IMR-90 (cell line): ENCODE results near the gene OTOA. TPM values are rescaled to one million over a fixed set of nuclear protein-coding genes. Genes with fewer than 3 reads are reported as not detected.
"Not testable (repeated sequence)": the region's sequence is repeated elsewhere in the genome, so short reads cannot be mapped to it uniquely, and the experiment has no call there.

ENCODE experiments used
- ATAC-seq: fragments of 200-7000 bp; cut with Tn5 transposase; 2 replicates; pipeline ENCODE4 v1.9.1; 2020; ENCODE audit warnings: low read depth, mild to moderate bottlenecking, moderate library complexity
- BruUV-seq: library from RNA; stranded (reverse); fragments of 400-500 nt; replicated peaks from 2 replicates; lab custom pipeline; 2021; lab: Mats Ljungman, UMichigan
- CTCF ChIA-PET: fragments of 300-600 bp; formaldehyde crosslinking; extraction: SDS; loops from one replicate; lab custom pipeline; 2021; ENCODE audit warnings: antibody characterized with exemption; lab: Yijun Ruan, JAX
- POLR2A ChIA-PET: fragments of 300-600 bp; sonication (Branson Sonifier 250); formaldehyde crosslinking; loops from one replicate; lab custom pipeline; 2022; ENCODE audit warnings: antibody characterized with exemption; ENCODE audit not compliant: unreplicated experiment; lab: Charles Lee
- DNase-seq: peaks from one replicate; pipeline ENCODE4 v3.0.0; 2013
- H2AFZ ChIP-seq: replicated peaks from 2 replicates; pipeline ENCODE3; 2013; ENCODE audit warnings: low read length, mild to moderate bottlenecking; ENCODE audit not compliant: poor library complexity
- H2AK5ac ChIP-seq: 2 replicates; pipeline ENCODE4 v1.6.1; 2013; ENCODE audit warnings: low read depth, low read length, inconsistent platforms
- H2AK9ac ChIP-seq: replicated peaks from 2 replicates; pipeline ENCODE3; 2013; ENCODE audit warnings: mild to moderate bottlenecking, low read depth, low read length, moderate library complexity; ENCODE audit not compliant: poor library complexity
- H2BK120ac ChIP-seq: 2 replicates; pipeline ENCODE4 v1.6.1; 2013; ENCODE audit warnings: low read depth, low read length, inconsistent platforms
- H2BK15ac ChIP-seq: 3 replicates; pipeline ENCODE4 v1.6.1; 2013; ENCODE audit warnings: low read depth, low read length, inconsistent platforms
- H2BK20ac ChIP-seq: 2 replicates; pipeline ENCODE4 v1.6.1; 2013; ENCODE audit warnings: low read depth, mild to moderate bottlenecking, inconsistent platforms, low read length, moderate library complexity
- H2BK5ac ChIP-seq: 2 replicates; pipeline ENCODE4 v1.6.1; 2013; ENCODE audit warnings: mild to moderate bottlenecking, low read depth, low read length, inconsistent platforms; ENCODE audit not compliant: poor library complexity, severe bottlenecking
- H3K14ac ChIP-seq: replicated peaks from 2 replicates; pipeline ENCODE4 v1.6.1; 2013; ENCODE audit warnings: low read depth, low read length, inconsistent platforms
- H3K18ac ChIP-seq: 2 replicates; pipeline ENCODE4 v1.6.1; 2013; ENCODE audit warnings: low read depth, low read length, control low read depth
- H3K23ac ChIP-seq: 2 replicates; pipeline ENCODE4 v1.6.1; 2013; ENCODE audit warnings: low read depth, low read length, inconsistent platforms
- H3K27ac ChIP-seq: 2 replicates; pipeline ENCODE4 v1.5.1; 2013; ENCODE audit warnings: mild to moderate bottlenecking, control low read depth, low read length; ENCODE audit not compliant: insufficient read depth
- H3K27me3 ChIP-seq: 2 replicates; pipeline ENCODE4 v1.6.1; 2013; ENCODE audit warnings: low read length; ENCODE audit not compliant: control insufficient read depth, insufficient read depth
- H3K36me3 ChIP-seq: 2 replicates; pipeline ENCODE4 v1.6.1; 2013; ENCODE audit warnings: low read length, mixed read lengths; ENCODE audit not compliant: control insufficient read depth, insufficient read depth
- H3K4ac ChIP-seq: 2 replicates; pipeline ENCODE4 v1.6.1; 2013; ENCODE audit warnings: low read depth, low read length, inconsistent platforms
- H3K4me1 ChIP-seq: 2 replicates; pipeline ENCODE4 v1.6.1; 2013; ENCODE audit warnings: low read length, mixed read lengths; ENCODE audit not compliant: control insufficient read depth, insufficient read depth
- H3K4me2 ChIP-seq: 2 replicates; pipeline ENCODE4 v1.6.1; 2013; ENCODE audit warnings: low read depth, mild to moderate bottlenecking, control low read depth, low read length, moderate library complexity
- H3K4me3 ChIP-seq: 2 replicates; pipeline ENCODE4 v1.5.1; 2013; ENCODE audit warnings: low read depth, mild to moderate bottlenecking, control low read depth, low read length, moderate library complexity; ENCODE audit not compliant: insufficient read depth
- H3K56ac ChIP-seq: 2 replicates; pipeline ENCODE4 v1.6.1; 2013; ENCODE audit warnings: low read length, inconsistent platforms; ENCODE audit not compliant: insufficient read depth; ENCODE audit errors: extremely low read depth
- H3K79me1 ChIP-seq, 2 experiments: 2 replicates each; pipeline ENCODE4 v1.6.1; 2013; ENCODE audit warnings: low read length in 2 of 2, inconsistent platforms in 1 of 2, low read depth in 1 of 2
- H3K9ac ChIP-seq: 2 replicates; pipeline ENCODE4 v1.6.1; 2013; ENCODE audit warnings: low read depth, low read length, control low read depth
- H3K9me1 ChIP-seq: 2 replicates; pipeline ENCODE4 v1.6.1; 2013; ENCODE audit warnings: low read length, inconsistent platforms; ENCODE audit not compliant: insufficient read depth
- H3K9me3 ChIP-seq: 2 replicates; pipeline ENCODE4 v1.6.1; 2013; ENCODE audit warnings: low read length; ENCODE audit not compliant: control insufficient read depth, insufficient read depth
- H4K20me1 ChIP-seq: 2 replicates; pipeline ENCODE4 v1.6.1; 2013; ENCODE audit warnings: low read length, inconsistent platforms; ENCODE audit not compliant: insufficient read depth
- H4K5ac ChIP-seq: 2 replicates; pipeline ENCODE4 v1.6.1; 2013; ENCODE audit warnings: mild to moderate bottlenecking, low read depth, low read length, control low read depth
- H4K8ac ChIP-seq, 2 experiments: 2 replicates each; pipeline ENCODE4 v1.6.1; 2013; ENCODE audit warnings: low read depth in 2 of 2, low read length in 2 of 2, control low read depth in 1 of 2, inconsistent platforms in 1 of 2
- H4K91ac ChIP-seq: 2 replicates; pipeline ENCODE4 v1.6.1; 2013; ENCODE audit warnings: low read depth, low read length, inconsistent platforms; ENCODE audit not compliant: insufficient read depth
- WGBS, 2 experiments: methylation state at CpG; one replicate each; pipeline versions ENCODE4 v1.1.5 to v1.1.7; 2013; ENCODE audit warnings: missing lambda C conversion rate in 2 of 2; ENCODE audit not compliant: insufficient read length in 1 of 2; ENCODE audit errors: extremely low coverage in 2 of 2; 5-methylcytosine and 5-hydroxymethylcytosine counted together
- dilution Hi-C: fragments of 300-500 bp; cut with HindIII; formaldehyde crosslinking; loops from one replicate; pipeline ENCODE4 v1.14.3; 2018; ENCODE audit warnings: low sequenced_read_pairs; ENCODE audit not compliant: unreplicated experiment
- in situ Hi-C: fragments of 300-500 bp; cut with MboI; formaldehyde crosslinking; loops from 3 replicates; pipeline ENCODE4 v1.14.3; 2019; ENCODE audit warnings: low sequenced_read_pairs, inconsistent platforms, mixed read lengths
- intact Hi-C: fragments of 100-400 bp; cut with micrococcal nuclease; formaldehyde crosslinking; loops from 2 replicates; pipeline ENCODE4 v1.10.0; 2022
- polyA plus RNA-seq, 3 experiments: library from polyadenylated mRNA; depleted of rRNA; stranded (reverse); fragments of >200 nt; gene quantifications; 2 replicates each; pipeline ENCODE4 v1.2.3, GENCODE V29; 2012; ENCODE audit warnings: low replicate concordance in 1 of 3
- total RNA-seq: library from RNA; depleted of rRNA; stranded (reverse); fragments of >200 nt; gene quantifications from 2 replicates; pipeline ENCODE4 v1.2.3, GENCODE V29; 2012

OTOA gene
- total and polyA plus RNA-seq, 2 of the 4 experiments (the other 2 are of a cell fraction) = 0.02 TPM; not detected in 1

DNA sequence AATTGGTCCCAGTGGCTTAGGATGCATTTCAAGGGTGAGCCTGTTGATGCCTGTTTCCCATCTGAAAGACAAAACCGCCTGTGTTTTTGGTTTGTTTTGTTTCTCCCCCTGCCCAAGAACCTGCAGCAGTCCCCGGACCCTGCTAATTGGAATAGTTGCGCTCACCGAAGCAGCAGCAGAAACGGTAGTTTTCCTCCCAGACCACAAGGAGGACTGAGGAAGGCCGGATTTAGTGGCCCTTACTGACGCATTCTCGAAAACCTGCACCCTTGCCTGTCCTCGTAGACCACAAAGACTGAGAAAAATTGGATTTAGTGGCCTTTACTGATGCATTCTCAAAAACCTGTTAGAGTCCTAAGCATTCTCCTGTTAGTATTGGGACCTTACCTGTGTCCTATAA, 28.1 kb upstream of the OTOA start:
- H4K20me1 ChIP-seq, BruUV-seq, H2BK120ac ChIP-seq, H3K18ac ChIP-seq, H2BK15ac ChIP-seq, ATAC-seq, H3K14ac ChIP-seq, H3K4me1 ChIP-seq, H3K23ac ChIP-seq, in situ Hi-C loops, intact Hi-C loops, dilution Hi-C loops, CTCF ChIA-PET, H3K4me2 ChIP-seq, H2BK20ac ChIP-seq, H3K4me3 ChIP-seq, H2BK5ac ChIP-seq, H3K56ac ChIP-seq, H3K9me1 ChIP-seq, H2AK9ac ChIP-seq, H4K8ac ChIP-seq, H4K5ac ChIP-seq, H3K9ac ChIP-seq, H2AFZ ChIP-seq, H2AK5ac ChIP-seq, H4K91ac ChIP-seq, H3K27me3 ChIP-seq, H3K4ac ChIP-seq, POLR2A ChIA-PET, H3K27ac ChIP-seq, H3K36me3 ChIP-seq, DNase-seq, H3K9me3 ChIP-seq: not testable (repeated sequence)
- peaks cover 4 to 29% of the 10 kb centered on the region in 2 experiments for H3K79me1 ChIP-seq
- WGBS, 2 experiments = 98% methylated on average over 4 of the region's 9 CpGs; no CpG with 5 or more reads in 1 of the 2 experiments
